Tibial artery (tissue), 4 donors: ENCODE data around the gene NFX1.
"Not testable (repeated sequence)": the region's sequence is repeated elsewhere in the genome, so short reads cannot be mapped to it uniquely, and the experiment has no call there.

Experiments
- DNase-seq, 2 donors: peaks; one replicate each; pipeline ENCODE4 v3.0.0-alpha.2; 2019
- H3K27ac ChIP-seq, 2 donors: fragments of 200-600 bp; sonication (generic) in 1 of 2; 1 replicate in 1 of 2; 2 replicates in 1 of 2; pipeline ENCODE4 v1.5.1; 2018 to 2019; ENCODE audit warnings: mild to moderate bottlenecking in 1 of 2
- H3K27me3 ChIP-seq, 2 donors: fragments of 200-600 bp; sonication (generic) in 1 of 2; one replicate each; pipeline versions ENCODE4 v1.5.1 to v1.6.0; 2016 to 2019
- H3K36me3 ChIP-seq, 3 donors: fragments of 200-600 bp; sonication (generic) in 2 of 3; one replicate each; pipeline ENCODE4 v1.5.1; 2016 to 2019; ENCODE audit warnings: mild to moderate bottlenecking in 2 of 3
- H3K4me1 ChIP-seq, 4 donors: fragments of 200-600 bp; sonication (generic) in 2 of 4; 1 replicate in 3 of 4; 2 replicates in 1 of 4; pipeline ENCODE4 v1.5.1; 2016 to 2019
- H3K4me3 ChIP-seq, 2 donors: fragments of 200-600 bp; sonication (generic) in 1 of 2; 1 replicate in 1 of 2; 2 replicates in 1 of 2; pipeline ENCODE4 v1.5.1; 2018 to 2019; ENCODE audit warnings: mild to moderate bottlenecking in 2 of 2
- H3K9me3 ChIP-seq, 3 donors: fragments of 200-600 bp; sonication (generic) in 1 of 3; one replicate each; pipeline ENCODE4 v1.5.1; 2016 to 2019
- intact Hi-C: fragments of 100-400 bp; cut with DNase I; formaldehyde crosslinking; loops from one replicate; pipeline ENCODE4 v1.15.0; 2023; ENCODE audit warnings: low total_unique reads
- TF ChIP-seq, protein P1 (sequence below), 2 experiments: fragments of 200-600 bp in 1 of 2; fragments of 450-650 bp in 1 of 2; IDR thresholded peaks; one replicate each; pipeline ENCODE4 v1.5.1; 2017 to 2019; ENCODE audit warnings: antibody characterized with exemption in 2 of 2, mild to moderate bottlenecking in 1 of 2, moderate library complexity in 1 of 2

Gene NFX1

DNA sequence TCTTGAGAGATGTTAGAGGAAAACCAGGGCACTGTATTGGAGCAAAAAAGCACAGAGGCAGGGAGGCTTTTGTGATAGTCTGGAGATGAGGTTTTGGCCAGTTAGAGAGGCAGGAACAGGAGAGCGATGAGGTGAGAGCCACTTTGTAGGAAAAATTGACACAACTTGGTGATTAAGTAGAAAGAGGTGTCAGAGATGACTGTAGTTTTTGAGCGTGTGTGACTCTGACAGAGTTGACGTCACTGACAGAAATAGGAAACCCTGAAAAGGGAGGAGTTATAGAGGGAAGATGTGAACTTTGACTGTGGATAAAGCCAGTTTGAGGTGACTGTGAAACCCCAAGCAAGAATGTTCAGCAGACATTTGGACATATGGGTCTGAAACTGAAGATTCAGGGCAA is 15.7 kb downstream of the NFX1 start:
- peaks cover 88 to 100% (median 97%) of the 10 kb centered on the region in 3 donors for H3K36me3 ChIP-seq
- DNase-seq, result no peak

GRCh38 chr9:33307067-33307466 is 16.8 kb downstream of the NFX1 start:
- TF ChIP-seq, protein P1, sequence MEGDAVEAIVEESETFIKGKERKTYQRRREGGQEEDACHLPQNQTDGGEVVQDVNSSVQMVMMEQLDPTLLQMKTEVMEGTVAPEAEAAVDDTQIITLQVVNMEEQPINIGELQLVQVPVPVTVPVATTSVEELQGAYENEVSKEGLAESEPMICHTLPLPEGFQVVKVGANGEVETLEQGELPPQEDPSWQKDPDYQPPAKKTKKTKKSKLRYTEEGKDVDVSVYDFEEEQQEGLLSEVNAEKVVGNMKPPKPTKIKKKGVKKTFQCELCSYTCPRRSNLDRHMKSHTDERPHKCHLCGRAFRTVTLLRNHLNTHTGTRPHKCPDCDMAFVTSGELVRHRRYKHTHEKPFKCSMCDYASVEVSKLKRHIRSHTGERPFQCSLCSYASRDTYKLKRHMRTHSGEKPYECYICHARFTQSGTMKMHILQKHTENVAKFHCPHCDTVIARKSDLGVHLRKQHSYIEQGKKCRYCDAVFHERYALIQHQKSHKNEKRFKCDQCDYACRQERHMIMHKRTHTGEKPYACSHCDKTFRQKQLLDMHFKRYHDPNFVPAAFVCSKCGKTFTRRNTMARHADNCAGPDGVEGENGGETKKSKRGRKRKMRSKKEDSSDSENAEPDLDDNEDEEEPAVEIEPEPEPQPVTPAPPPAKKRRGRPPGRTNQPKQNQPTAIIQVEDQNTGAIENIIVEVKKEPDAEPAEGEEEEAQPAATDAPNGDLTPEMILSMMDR (IDR thresholded peaks at IDR 0.05), result no peak

More for the DNA sequence above, 15.7 kb downstream of the NFX1 start:
- Histone ChIP-seq H3K4me3 (no peak overlapping the region), H3K9me3 (no peaks in the 10 kb centered on the region), H3K4me1 (no peaks in the 10 kb centered on the region), H3K27me3 (no peaks in the 10 kb centered on the region), H3K27ac (no peak overlapping the region)
- TF ChIP-seq, protein P1 (IDR thresholded peaks at IDR 0.05), result no peak
- intact Hi-C loops, result no loop called here

DNA sequence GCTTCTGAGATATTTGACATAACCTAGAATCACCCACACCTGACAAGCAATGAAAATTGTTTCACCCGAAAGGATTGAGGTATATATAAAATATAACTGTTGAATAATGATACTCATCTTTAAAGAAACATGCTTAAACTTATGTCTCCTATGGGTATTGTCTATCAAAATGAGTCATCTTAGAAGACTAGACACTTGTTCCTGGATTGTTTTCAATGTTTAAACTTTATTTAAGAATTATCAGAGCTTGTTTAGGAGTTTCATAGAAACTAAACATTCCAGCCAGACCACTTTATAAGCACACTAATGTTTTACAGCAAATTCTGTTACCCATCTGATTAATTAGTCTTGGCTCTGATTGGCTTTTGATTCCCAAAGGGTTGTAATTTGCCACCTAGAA is 19.6 kb downstream of the NFX1 start:
- Histone ChIP-seq H3K4me3 (no peak overlapping the region), H3K27me3 (no peaks in the 10 kb centered on the region), H3K27ac (no peak overlapping the region), H3K36me3 (peaks cover 90 to 100% (median 98%) of the 10 kb centered on the region in 3 donors), H3K4me1 (no peaks in the 10 kb centered on the region), H3K9me3 (no peaks in the 10 kb centered on the region)
- TF ChIP-seq, protein P1 (IDR thresholded peaks at IDR 0.05), result no peak
- no peak for DNase-seq
- intact Hi-C loops, result no loop called here

More at GRCh38 chr9:33307067-33307466, 16.8 kb downstream of the NFX1 start:
- Histone ChIP-seq H3K9me3 (no peaks in the 10 kb centered on the region), H3K4me1 (no peaks in the 10 kb centered on the region), H3K27ac (no peak overlapping the region), H3K27me3 (no peaks in the 10 kb centered on the region), H3K4me3 (no peak overlapping the region), H3K36me3 (peaks cover 89 to 100% (median 98%) of the 10 kb centered on the region in 3 donors)
- intact Hi-C loops, result no loop called here
- DNase-seq, result no peak

GRCh38 chr9:33310748-33311147 is 20.4 kb downstream of the NFX1 start:
- TF ChIP-seq, protein P1 (IDR thresholded peaks at IDR 0.05), result no peak
- Histone ChIP-seq H3K27ac (no peak overlapping the region), H3K4me3 (no peak overlapping the region), H3K27me3 (no peaks in the 10 kb centered on the region), H3K4me1 (no peaks in the 10 kb centered on the region), H3K9me3 (no peaks in the 10 kb centered on the region), H3K36me3 (peaks cover 87 to 100% (median 98%) of the 10 kb centered on the region in 3 donors)
- intact Hi-C loops, result no loop called here
- no peak for DNase-seq

DNA sequence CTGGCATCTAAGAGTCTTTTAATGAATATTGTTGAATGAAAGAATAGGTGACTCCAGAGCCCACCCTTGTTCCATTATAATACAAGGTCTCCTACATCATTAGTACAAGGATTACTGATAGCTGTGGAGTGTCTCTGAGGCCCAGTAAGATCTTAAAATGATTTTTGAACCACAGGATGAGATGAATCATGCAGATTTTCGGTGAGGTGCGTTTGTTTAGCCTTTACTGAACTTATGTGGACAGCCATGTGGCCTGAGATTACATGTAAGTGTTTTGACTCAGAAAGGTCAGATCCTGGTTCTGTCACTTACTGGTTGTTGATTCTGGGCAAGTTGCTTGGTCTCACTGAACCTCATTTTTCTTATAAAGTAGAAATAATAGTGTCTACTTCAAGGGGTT is 21.6 kb downstream of the NFX1 start:
- Histone ChIP-seq H3K9me3 (no peaks in the 10 kb centered on the region), H3K36me3 (peaks cover 75 to 96% (median 95%) of the 10 kb centered on the region in 3 donors), H3K27ac (no peak overlapping the region), H3K4me1 (no peaks in the 10 kb centered on the region), H3K4me3 (no peak overlapping the region), H3K27me3 (no peaks in the 10 kb centered on the region)
- intact Hi-C loops, result no loop called here
- TF ChIP-seq, protein P1 (IDR thresholded peaks at IDR 0.05), result no peak
- DNase-seq, result no peak

DNA sequence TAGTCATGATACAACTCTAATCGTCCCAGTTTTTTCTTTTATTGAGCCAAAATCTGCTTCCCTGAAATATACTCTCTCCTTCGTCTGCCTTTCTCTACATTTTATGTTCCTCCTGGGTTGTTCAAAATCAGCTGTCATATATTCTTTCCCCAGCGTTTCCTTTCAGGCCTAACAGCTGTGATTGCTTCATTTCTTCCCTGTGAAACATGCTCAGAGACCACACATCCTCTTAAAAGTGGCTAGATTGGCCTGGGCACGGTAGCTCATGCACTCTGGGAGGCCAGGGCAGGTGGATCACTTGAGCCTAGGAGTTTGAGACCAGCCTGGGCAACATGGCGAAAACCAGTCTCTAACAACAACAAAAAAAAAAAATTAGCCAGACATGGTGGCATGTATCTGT is 25.1 kb downstream of the NFX1 start:
- Histone ChIP-seq H3K27ac (no peak overlapping the region), H3K4me3 (no peak overlapping the region), H3K36me3 (peaks cover 68 to 92% (median 92%) of the 10 kb centered on the region in 3 donors), H3K9me3 (no peaks in the 10 kb centered on the region), H3K27me3 (no peaks in the 10 kb centered on the region), H3K4me1 (peaks cover 0 to 9% (median 4%) of the 10 kb centered on the region in 4 donors)
- intact Hi-C loops, result no loop called here
- no peak for DNase-seq
- TF ChIP-seq, protein P1 (IDR thresholded peaks at IDR 0.05), result no peak

GRCh38 chr9:33317136-33317535 is 26.8 kb downstream of the NFX1 start:
- Histone ChIP-seq H3K36me3 (peaks cover 66 to 94% (median 92%) of the 10 kb centered on the region in 3 donors), H3K4me1 (peaks cover 0 to 18% (median 6%) of the 10 kb centered on the region in 4 donors)
- intact Hi-C loops, H3K4me3 ChIP-seq, H3K27me3 ChIP-seq, H3K27ac ChIP-seq, DNase-seq, H3K9me3 ChIP-seq: not testable (repeated sequence)
